ENCODE results near the gene CDC42BPG. TPM values are rescaled to one million over a fixed set of nuclear protein-coding genes. Genes with fewer than 3 reads are reported as not detected.

CDC42BPG gene
- total and polyA plus RNA-seq, 8 donors: 6.8 to 25.9 (median 9.0) TPM

- peaks cover 0 to 21% of the 10 kb centered on the region in 2 donors for H3K36me3 ChIP-seq
- no peaks in the 10 kb centered on the region for H3K9me3 ChIP-seq
- ATAC-seq (peak; percentile 99), DNase-seq (peak; percentile 92 to 97 (median 96))
- no peaks in the 10 kb centered on the region for H3K27me3 ChIP-seq
- peak within 1 kb of the TSS; percentile 17 to 65 for H3K27ac ChIP-seq
- H3K4me1 ChIP-seq: peaks cover 6 to 20% of the 10 kb centered on the region in 2 donors
- H3K4me3 ChIP-seq: peak within 1 kb of the TSS; percentile 77 to 91
- intact Hi-C loops (cut with DNase I): no loop called here
- TF ChIP-seq CTCF (IDR thresholded peaks at IDR 0.05): no peak
These were observed 34.1 kb downstream of the CDC42BPG start, which contains the start of gene MEN1 for GRCh38 chr11:64810271-64810890. TSS of gene MEN1 (minus strand) at chr11:64810551. CDS start at chr11:64810109, 442 bp downstream.

- Histone ChIP-seq H3K9me3 (no peaks in the 10 kb centered on the region), H3K27me3 (no peaks in the 10 kb centered on the region)
These were observed 34.6 kb downstream of the CDC42BPG start for GRCh38 chr11:64809781-64810241.

GRCh38 chr11:64805481-64805880 is 39.0 kb downstream of the CDC42BPG start:
- H3K4me1 ChIP-seq: peaks cover 13 to 50% of the 10 kb centered on the region in 2 donors
- intact Hi-C loops (cut with DNase I): no loop called here
- H3K27me3 ChIP-seq: no peaks in the 10 kb centered on the region
- no peaks in the 10 kb centered on the region for H3K9me3 ChIP-seq
- peaks cover 0 to 32% of the 10 kb centered on the region in 2 donors for H3K36me3 ChIP-seq
- no peak for ATAC-seq
- H3K27ac ChIP-seq: no peak overlapping the region
- no peak for DNase-seq
- H3K4me3 ChIP-seq: no peak overlapping the region
- TF ChIP-seq CTCF (IDR thresholded peaks at IDR 0.05): no peak

More at GRCh38 chr11:64809781-64810241, 34.6 kb downstream of the CDC42BPG start:
- intact Hi-C loops (cut with DNase I): no loop called here
- Histone ChIP-seq H3K4me3 (peak overlapping the region; percentile 77 to 91), H3K36me3 (peaks cover 0 to 26% of the 10 kb centered on the region in 2 donors), H3K27ac (peak overlapping the region; percentile 17 to 65), H3K4me1 (peaks cover 6 to 20% of the 10 kb centered on the region in 2 donors)
- ATAC-seq (peak; percentile 62), DNase-seq (peak in 1 of 4 donors; percentile 41)
- no peak for TF ChIP-seq CTCF (IDR thresholded peaks at IDR 0.05)

GRCh38 chr11:64804346-64805210 is 39.9 kb downstream of the CDC42BPG start:
- ATAC-seq (no peak), DNase-seq (no peak)
- H3K36me3 ChIP-seq: peaks cover 0 to 39% of the 10 kb centered on the region in 2 donors
- no peaks in the 10 kb centered on the region for H3K27me3 ChIP-seq
- H3K9me3 ChIP-seq: no peaks in the 10 kb centered on the region
- peak overlapping the region in 1 of 2 donors; percentile 83 for H3K27ac ChIP-seq
- intact Hi-C loops (cut with DNase I): no loop called here
- H3K4me1 ChIP-seq: peaks cover 12 to 51% of the 10 kb centered on the region in 2 donors
- TF ChIP-seq CTCF (IDR thresholded peaks at IDR 0.05): no peak
- H3K4me3 ChIP-seq: no peak overlapping the region
